ENCODE results near the gene PROX1. TPM values are rescaled to one million over a fixed set of nuclear protein-coding genes. Genes with fewer than 3 reads are reported as not detected.

The PROX1 gene
- total RNA-seq, 2 donors from 2014 or later, result 0.21 to 4.3 TPM

DNA sequence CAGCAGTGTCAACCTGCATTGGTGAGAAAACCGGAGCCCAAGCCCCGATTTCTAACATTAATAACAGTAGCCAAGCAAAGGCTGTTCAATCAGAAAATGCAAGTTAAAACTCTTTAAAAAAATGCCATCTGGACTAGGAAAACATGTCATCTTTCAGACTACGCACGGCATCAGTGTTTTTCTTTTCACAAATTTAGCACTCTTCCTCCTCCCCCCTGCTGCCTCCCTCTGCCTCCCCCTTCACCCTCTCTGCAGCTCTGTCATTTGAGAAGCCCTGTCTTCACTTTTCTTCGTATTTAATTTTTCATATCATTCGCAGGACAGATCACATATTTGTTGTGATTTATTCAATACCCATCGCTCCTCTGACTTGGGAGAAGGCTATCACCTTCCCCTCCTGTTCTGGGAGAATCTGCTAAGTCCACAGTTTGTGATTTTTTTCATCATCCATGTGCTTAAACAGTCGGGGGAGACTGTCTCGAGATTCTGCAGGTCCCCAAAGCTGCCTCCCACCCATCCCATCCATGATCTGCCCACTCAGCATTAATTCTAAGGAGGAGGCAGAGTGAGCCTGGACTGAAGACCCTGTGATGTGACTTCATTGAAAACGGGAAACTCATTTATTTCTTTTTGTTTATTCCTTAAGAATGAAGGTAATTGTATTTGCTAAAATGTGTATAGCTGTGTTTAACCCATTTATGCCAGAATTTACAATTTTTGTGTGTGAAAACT lies 84.8 kb downstream of the PROX1 start:
- Histone ChIP-seq H3K9me3 (no peaks in the 10 kb centered on the region), H3K4me3 (no peak overlapping the region), H3K27ac (no peak overlapping the region), H3K4me1 (ENCODE audit: control insufficient read depth in 1 of 2, low read depth in 2 of 2) (no peaks in the 10 kb centered on the region), H3K36me3 (no peaks in the 10 kb centered on the region), H3K27me3 (replicated peaks; ENCODE audit: insufficient read depth) (no peaks in the 10 kb centered on the region)
- ATAC-seq (ENCODE audit: insufficient number of reproducible peaks, low FRiP score, low read depth), result no peak
- TF ChIP-seq CTCF (IDR thresholded peaks at IDR 0.05), result no peak
- DNase-seq (ENCODE audit: low spot score), result no peak

DNA sequence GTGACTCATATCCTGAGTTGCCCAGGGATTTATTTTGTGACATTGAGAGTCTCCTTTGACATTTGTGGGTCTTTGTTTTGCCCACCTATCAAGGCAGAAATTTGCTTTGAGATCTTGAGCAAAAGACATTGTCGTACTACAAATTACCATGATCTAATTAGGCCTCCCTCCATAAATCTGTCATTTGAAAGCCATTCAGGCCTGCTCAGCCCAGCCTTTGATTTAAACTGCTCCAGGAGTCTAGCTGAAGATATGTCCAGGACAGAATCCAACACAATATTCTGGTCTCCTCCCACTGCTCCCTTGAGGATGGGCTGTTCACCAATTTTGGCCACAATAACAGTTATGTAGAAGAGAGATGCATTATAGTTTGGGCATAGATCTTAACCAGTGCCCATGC lies 86.7 kb downstream of the PROX1 start:
- DNase-seq (ENCODE audit: low spot score) (no peak), ATAC-seq (ENCODE audit: insufficient number of reproducible peaks, low FRiP score, low read depth) (no peak)
- Histone ChIP-seq H3K4me3 (no peak overlapping the region), H3K27ac (no peak overlapping the region), H3K4me1 (ENCODE audit: control insufficient read depth in 1 of 2, low read depth in 2 of 2) (no peaks in the 10 kb centered on the region), H3K27me3 (replicated peaks; ENCODE audit: insufficient read depth) (no peaks in the 10 kb centered on the region), H3K36me3 (no peaks in the 10 kb centered on the region), H3K9me3 (no peaks in the 10 kb centered on the region)
- TF ChIP-seq CTCF (IDR thresholded peaks at IDR 0.05), result no peak

- Histone ChIP-seq H3K4me1 (ENCODE audit: control insufficient read depth in 1 of 2, low read depth in 2 of 2) (no peaks in the 10 kb centered on the region), H3K27ac (no peak overlapping the region), H3K4me3 (no peak overlapping the region), H3K36me3 (no peaks in the 10 kb centered on the region), H3K9me3 (no peaks in the 10 kb centered on the region), H3K27me3 (replicated peaks; ENCODE audit: insufficient read depth) (no peaks in the 10 kb centered on the region)
- ATAC-seq (ENCODE audit: insufficient number of reproducible peaks, low FRiP score, low read depth) (no peak), DNase-seq (ENCODE audit: low spot score) (no peak)
- TF ChIP-seq CTCF (IDR thresholded peaks at IDR 0.05), result no peak
Observed at GRCh38 chr1:214075305-214075998, 87.7 kb downstream of the PROX1 start.

GRCh38 chr1:214075999-214076707 lies 88.4 kb downstream of the PROX1 start:
- Histone ChIP-seq H3K36me3 (no peaks in the 10 kb centered on the region), H3K4me3 (no peak overlapping the region), H3K9me3 (no peaks in the 10 kb centered on the region), H3K27ac (no peak overlapping the region), H3K4me1 (ENCODE audit: control insufficient read depth in 1 of 2, low read depth in 2 of 2) (no peaks in the 10 kb centered on the region), H3K27me3 (replicated peaks; ENCODE audit: insufficient read depth) (no peaks in the 10 kb centered on the region)
- ATAC-seq (ENCODE audit: insufficient number of reproducible peaks, low FRiP score, low read depth) (no peak), DNase-seq (ENCODE audit: low spot score) (no peak)
- TF ChIP-seq CTCF (IDR thresholded peaks at IDR 0.05), result no peak

GRCh38 chr1:214076708-214077065 lies 88.9 kb downstream of the PROX1 start:
- H3K27me3 ChIP-seq (replicated peaks; ENCODE audit: insufficient read depth), result no peaks in the 10 kb centered on the region
- DNase-seq (ENCODE audit: low spot score), result no peak
- no peak overlapping the region for H3K27ac ChIP-seq
- H3K36me3 ChIP-seq, result no peaks in the 10 kb centered on the region
- TF ChIP-seq CTCF (IDR thresholded peaks at IDR 0.05), result no peak
- H3K4me3 ChIP-seq, result no peak overlapping the region
- no peaks in the 10 kb centered on the region for H3K4me1 ChIP-seq (ENCODE audit: control insufficient read depth in 1 of 2, low read depth in 2 of 2)
- no peak for ATAC-seq (ENCODE audit: insufficient number of reproducible peaks, low FRiP score, low read depth)
- H3K9me3 ChIP-seq, result no peaks in the 10 kb centered on the region
